Measurements from ENCODE around the gene MAP3K7. TPM values are rescaled to one million over a fixed set of nuclear protein-coding genes. Genes with fewer than 3 reads are reported as not detected.

The MAP3K7 gene
- total RNA-seq, 4 donors from 2014 or later: 18.4 to 26.6 (median 22.6) TPM

- H3K27ac ChIP-seq: no peak overlapping the region
- H3K4me1 ChIP-seq: peaks cover 0 to 4% (median 0%) of the 10 kb centered on the region in 3 donors
- H3K4me3 ChIP-seq: no peak overlapping the region
- ATAC-seq: peak; percentile 72
- no peaks in the 10 kb centered on the region for H3K36me3 ChIP-seq
- H3K27me3 ChIP-seq: no peaks in the 10 kb centered on the region
- H3K9me3 ChIP-seq: no peaks in the 10 kb centered on the region
- peak; percentile 67 for TF ChIP-seq POLR2AphosphoS5 (IDR thresholded peaks at IDR 0.05)
- TF ChIP-seq POLR2A (IDR thresholded peaks at IDR 0.05): no peak
- 52 to 65% methylated on average over 2 of the region's 2 CpGs for WGBS, 2 donors (ENCODE audit: low coverage in 1 of 2)
Measured at GRCh38 chr6:90469906-90470305, 117.0 kb downstream of the MAP3K7 start.

GRCh38 chr6:90468859-90469258 is 118.0 kb downstream of the MAP3K7 start:
- Histone ChIP-seq H3K27ac (no peak overlapping the region), H3K4me1 (peaks cover 0 to 4% (median 0%) of the 10 kb centered on the region in 3 donors), H3K9me3 (no peaks in the 10 kb centered on the region), H3K4me3 (no peak overlapping the region), H3K36me3 (no peaks in the 10 kb centered on the region), H3K27me3 (no peaks in the 10 kb centered on the region)
- ATAC-seq: no peak
- WGBS, 2 donors (ENCODE audit: low coverage in 1 of 2): 50 to 67% methylated on average over 1 of the region's 1 CpG
- TF ChIP-seq POLR2AphosphoS5 (IDR thresholded peaks at IDR 0.05) (no peak), CTCF (IDR thresholded peaks at IDR 0.05) (no peak), EP300 (IDR thresholded peaks at IDR 0.05) (no peak), POLR2A (IDR thresholded peaks at IDR 0.05) (no peak)

- ATAC-seq: no peak
- Histone ChIP-seq H3K9me3 (no peaks in the 10 kb centered on the region), H3K4me3 (no peak overlapping the region), H3K4me1 (peaks cover 0 to 4% (median 0%) of the 10 kb centered on the region in 3 donors), H3K36me3 (no peaks in the 10 kb centered on the region), H3K27ac (no peak overlapping the region), H3K27me3 (no peaks in the 10 kb centered on the region)
- 62% methylated on average over 1 of the region's 7 CpGs; no CpG with 5 or more reads in 1 of the 2 donors for WGBS, 2 donors (ENCODE audit: low coverage in 1 of 2)
- no peak for TF ChIP-seq POLR2A (IDR thresholded peaks at IDR 0.05)
Measured at GRCh38 chr6:90468080-90468479, 118.8 kb downstream of the MAP3K7 start.

- Histone ChIP-seq H3K36me3 (no peaks in the 10 kb centered on the region), H3K9me3 (no peaks in the 10 kb centered on the region), H3K27ac (no peak overlapping the region), H3K4me3 (no peak overlapping the region), H3K4me1 (peaks cover 0 to 4% (median 0%) of the 10 kb centered on the region in 3 donors), H3K27me3 (no peaks in the 10 kb centered on the region)
- no peak for TF ChIP-seq POLR2AphosphoS5 (IDR thresholded peaks at IDR 0.05)
- no peak for TF ChIP-seq CTCF (IDR thresholded peaks at IDR 0.05)
- no peak for TF ChIP-seq EP300 (IDR thresholded peaks at IDR 0.05)
- TF ChIP-seq POLR2A (IDR thresholded peaks at IDR 0.05): no peak
- no peak for ATAC-seq
Measured at GRCh38 chr6:90467546-90467945, 119.3 kb downstream of the MAP3K7 start.

GRCh38 chr6:90466154-90466940 is 120.5 kb downstream of the MAP3K7 start:
- H3K9me3 ChIP-seq: no peaks in the 10 kb centered on the region
- no peak overlapping the region for H3K4me3 ChIP-seq
- ATAC-seq: no peak
- no peaks in the 10 kb centered on the region for H3K36me3 ChIP-seq
- 50 to 68% methylated on average over 8 of the region's 8 CpGs for WGBS, 2 donors (ENCODE audit: low coverage in 1 of 2)
- TF ChIP-seq CTCF (IDR thresholded peaks at IDR 0.05) (no peak), EP300 (IDR thresholded peaks at IDR 0.05) (no peak), POLR2A (IDR thresholded peaks at IDR 0.05) (no peak), POLR2AphosphoS5 (IDR thresholded peaks at IDR 0.05) (no peak)
- no peak overlapping the region for H3K27ac ChIP-seq
- H3K4me1 ChIP-seq: peaks cover 0 to 4% (median 0%) of the 10 kb centered on the region in 3 donors
- H3K27me3 ChIP-seq: no peaks in the 10 kb centered on the region

GRCh38 chr6:90465686-90466085 is 121.2 kb downstream of the MAP3K7 start:
- no peaks in the 10 kb centered on the region for H3K36me3 ChIP-seq
- H3K4me1 ChIP-seq: peaks cover 0 to 4% (median 0%) of the 10 kb centered on the region in 3 donors
- H3K27ac ChIP-seq: no peak overlapping the region
- TF ChIP-seq CTCF (IDR thresholded peaks at IDR 0.05): no peak
- H3K9me3 ChIP-seq: no peaks in the 10 kb centered on the region
- H3K27me3 ChIP-seq: no peaks in the 10 kb centered on the region
- no peak overlapping the region for H3K4me3 ChIP-seq
- no peak for ATAC-seq
- 90 to 100% methylated on average over 1 of the region's 2 CpGs for WGBS, 2 donors (ENCODE audit: low coverage in 1 of 2)

Data from gastroesophageal sphincter (tissue), 4 donors.